ENCODE results near the gene AOPEP. TPM values are rescaled to one million over a fixed set of nuclear protein-coding genes. Genes with fewer than 3 reads are reported as not detected.

The AOPEP gene
- total RNA-seq, 1 donor from 2014 or later, result 16.6 TPM

DNA sequence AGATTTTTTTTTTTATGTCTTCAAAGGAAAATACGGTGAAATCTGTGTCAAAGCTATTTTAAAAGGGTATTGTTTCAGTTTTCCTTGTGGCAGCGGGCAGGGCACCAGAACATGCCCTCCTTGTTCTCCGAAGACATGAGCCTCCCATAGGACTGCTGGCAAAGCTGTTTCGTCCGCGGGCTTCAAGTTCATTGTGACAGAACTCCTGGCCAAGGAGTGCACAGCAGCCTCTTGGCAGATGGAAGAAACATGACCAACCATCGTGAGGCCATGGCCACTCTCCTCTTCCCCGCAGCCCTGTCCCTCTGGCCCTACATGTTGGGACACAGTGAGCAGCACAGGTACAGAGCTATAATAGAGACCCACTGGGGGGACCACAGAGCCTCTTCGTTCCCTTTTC is 99.5 kb downstream of the AOPEP start:
- no peaks in the 10 kb centered on the region for H3K27me3 ChIP-seq
- H4K20me1 ChIP-seq (ENCODE audit: low read depth), result no peaks in the 10 kb centered on the region
- H3K4me3 ChIP-seq, result no peak overlapping the region
- peak overlapping the region; percentile 64 for H3K4me2 ChIP-seq
- Mint-ChIP-seq H3K27ac (no peak overlapping the region), H3K4me1 (peaks cover 65% of the 10 kb centered on the region), H3K27me3 (ENCODE audit: insufficient read depth, low read depth) (peaks cover 7% of the 10 kb centered on the region), H3K9me3 (peaks cover 10% of the 10 kb centered on the region), H3K36me3 (peaks cover 18% of the 10 kb centered on the region), H3K4me3 (no peak overlapping the region)
- H2AFZ ChIP-seq (replicated peaks), result no peak overlapping the region
- no peak for TF ChIP-seq EZH2 (IDR thresholded peaks at IDR 0.05)
- TF ChIP-seq, protein P1, sequence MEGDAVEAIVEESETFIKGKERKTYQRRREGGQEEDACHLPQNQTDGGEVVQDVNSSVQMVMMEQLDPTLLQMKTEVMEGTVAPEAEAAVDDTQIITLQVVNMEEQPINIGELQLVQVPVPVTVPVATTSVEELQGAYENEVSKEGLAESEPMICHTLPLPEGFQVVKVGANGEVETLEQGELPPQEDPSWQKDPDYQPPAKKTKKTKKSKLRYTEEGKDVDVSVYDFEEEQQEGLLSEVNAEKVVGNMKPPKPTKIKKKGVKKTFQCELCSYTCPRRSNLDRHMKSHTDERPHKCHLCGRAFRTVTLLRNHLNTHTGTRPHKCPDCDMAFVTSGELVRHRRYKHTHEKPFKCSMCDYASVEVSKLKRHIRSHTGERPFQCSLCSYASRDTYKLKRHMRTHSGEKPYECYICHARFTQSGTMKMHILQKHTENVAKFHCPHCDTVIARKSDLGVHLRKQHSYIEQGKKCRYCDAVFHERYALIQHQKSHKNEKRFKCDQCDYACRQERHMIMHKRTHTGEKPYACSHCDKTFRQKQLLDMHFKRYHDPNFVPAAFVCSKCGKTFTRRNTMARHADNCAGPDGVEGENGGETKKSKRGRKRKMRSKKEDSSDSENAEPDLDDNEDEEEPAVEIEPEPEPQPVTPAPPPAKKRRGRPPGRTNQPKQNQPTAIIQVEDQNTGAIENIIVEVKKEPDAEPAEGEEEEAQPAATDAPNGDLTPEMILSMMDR (IDR thresholded peaks at IDR 0.05), result no peak
- no peak for TF ChIP-seq EZH2phosphoT487 (IDR thresholded peaks at IDR 0.05)
- no peak overlapping the region for H3K9ac ChIP-seq
- no peaks in the 10 kb centered on the region for H3K79me2 ChIP-seq (ENCODE audit: low read depth)
- no peak for DNase-seq (ENCODE audit: low spot score)
- H3K9me3 ChIP-seq (ENCODE audit: low read depth), result no peaks in the 10 kb centered on the region
- no peak overlapping the region for H3K27ac ChIP-seq
- peaks cover 2% of the 10 kb centered on the region for H3K36me3 ChIP-seq
- H3F3A ChIP-seq (ENCODE audit: low read depth), result peaks cover 37% of the 10 kb centered on the region
- H3K4me1 ChIP-seq, result peaks cover 50% of the 10 kb centered on the region

DNA sequence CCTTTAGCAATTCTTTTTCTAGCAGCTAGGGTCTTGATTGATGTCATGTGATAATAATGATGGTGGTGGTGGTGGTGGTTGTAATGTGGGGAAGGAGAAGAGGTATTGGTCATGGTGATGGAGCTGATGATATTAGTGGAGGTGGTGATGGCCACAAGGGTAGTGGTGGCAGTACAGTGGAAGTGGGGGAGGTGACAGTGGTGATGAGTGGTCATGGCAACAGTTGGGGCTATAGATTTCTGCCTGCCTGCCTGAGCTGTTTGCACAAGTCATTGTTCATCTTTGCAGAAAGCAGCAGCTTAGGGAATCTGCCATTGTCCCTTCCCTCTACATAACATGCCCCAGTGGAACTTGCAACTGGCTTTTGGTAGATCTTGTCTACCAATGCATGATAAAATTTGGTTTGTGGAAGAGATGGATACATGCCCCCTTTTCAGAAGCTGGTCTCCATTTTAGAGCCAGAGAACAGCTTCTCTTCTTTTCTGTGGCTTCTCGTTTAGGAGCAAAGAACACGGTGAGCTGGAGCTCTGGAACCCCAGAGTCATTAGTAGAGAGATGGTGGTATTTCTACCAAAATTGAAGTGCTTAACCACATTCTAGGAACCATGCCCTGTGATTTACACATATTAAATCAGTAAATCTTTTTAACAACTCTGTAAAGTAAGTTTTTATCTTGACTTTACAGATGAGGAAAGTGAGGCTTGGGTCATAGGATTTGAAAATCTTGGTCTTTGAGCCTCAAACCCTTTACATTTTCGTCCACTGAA is 100.3 kb downstream of the AOPEP start:
- Histone ChIP-seq H4K20me1 (ENCODE audit: low read depth) (no peaks in the 10 kb centered on the region), H3K36me3 (peaks cover 3% of the 10 kb centered on the region), H3F3A (ENCODE audit: low read depth) (peaks cover 31% of the 10 kb centered on the region), H3K4me3 (no peak overlapping the region), H3K27me3 (no peaks in the 10 kb centered on the region), H3K79me2 (ENCODE audit: low read depth) (no peaks in the 10 kb centered on the region), H3K9me3 (ENCODE audit: low read depth) (no peaks in the 10 kb centered on the region), H3K4me1 (peaks cover 42% of the 10 kb centered on the region), H2AFZ (replicated peaks) (no peak overlapping the region), H3K27ac (no peak overlapping the region), H3K9ac (no peak overlapping the region), H3K4me2 (no peak overlapping the region)
- no peak for TF ChIP-seq EZH2 (IDR thresholded peaks at IDR 0.05)
- TF ChIP-seq, protein P1 (IDR thresholded peaks at IDR 0.05), result no peak
- no peak for TF ChIP-seq EZH2phosphoT487 (IDR thresholded peaks at IDR 0.05)
- Mint-ChIP-seq H3K4me1 (peaks cover 57% of the 10 kb centered on the region), H3K4me3 (no peak overlapping the region), H3K36me3 (peaks cover 21% of the 10 kb centered on the region), H3K27me3 (ENCODE audit: insufficient read depth, low read depth) (peaks cover 7% of the 10 kb centered on the region), H3K9me3 (peaks cover 14% of the 10 kb centered on the region), H3K27ac (no peak overlapping the region)
- DNase-seq (ENCODE audit: low spot score), result peak; percentile 26

DNA sequence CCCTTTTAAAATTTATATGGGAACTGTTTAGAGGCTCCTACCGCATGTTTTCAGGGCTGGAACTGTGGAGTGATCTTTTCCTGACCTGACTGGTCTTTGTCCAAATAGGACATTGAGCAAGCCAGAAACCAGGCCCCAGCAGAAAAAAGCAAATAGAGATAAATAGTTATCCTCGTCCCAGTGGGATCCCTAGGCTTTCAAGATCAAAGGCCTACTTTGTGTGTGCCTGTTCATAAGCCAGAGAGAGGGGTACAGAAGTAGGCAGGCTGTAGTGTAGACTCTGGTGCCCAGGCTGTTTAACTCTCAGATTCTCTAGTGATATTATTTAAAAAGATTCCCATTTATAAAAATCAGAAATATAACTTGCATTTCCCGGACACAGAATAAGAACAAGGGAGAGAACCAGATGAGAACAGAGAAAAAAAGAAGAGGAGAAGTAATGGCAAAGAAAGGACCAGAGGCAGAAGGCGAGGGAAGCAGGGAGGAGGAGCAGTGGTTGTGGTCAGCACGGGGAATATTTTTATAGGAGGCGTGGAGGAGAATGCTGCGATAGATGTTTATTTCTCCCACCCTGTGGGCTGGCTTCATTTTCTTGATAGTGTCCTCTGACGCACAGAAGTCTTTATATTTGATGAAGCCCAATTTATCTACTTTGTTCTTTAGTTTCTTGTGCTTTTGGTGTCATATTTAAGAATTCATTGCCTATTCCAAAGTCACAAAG is 101.2 kb downstream of the AOPEP start:
- peak overlapping the region; percentile 4 for H3K27ac Mint-ChIP-seq
- peaks cover 48% of the 10 kb centered on the region for H3K4me1 Mint-ChIP-seq
- Histone ChIP-seq H3K9me3 (ENCODE audit: low read depth) (no peaks in the 10 kb centered on the region), H3K79me2 (ENCODE audit: low read depth) (no peaks in the 10 kb centered on the region), H4K20me1 (ENCODE audit: low read depth) (no peaks in the 10 kb centered on the region), H3K9ac (no peak overlapping the region), H3K27ac (no peak overlapping the region), H3K27me3 (no peaks in the 10 kb centered on the region), H3K4me2 (no peak overlapping the region), H3K4me3 (no peak overlapping the region), H3K4me1 (peaks cover 33% of the 10 kb centered on the region), H3K36me3 (peaks cover 3% of the 10 kb centered on the region), H2AFZ (replicated peaks) (no peak overlapping the region), H3F3A (ENCODE audit: low read depth) (peaks cover 22% of the 10 kb centered on the region)
- no peak for DNase-seq (ENCODE audit: low spot score)
- H3K27me3 Mint-ChIP-seq (ENCODE audit: insufficient read depth, low read depth), result peaks cover 5% of the 10 kb centered on the region
- H3K36me3 Mint-ChIP-seq, result peaks cover 21% of the 10 kb centered on the region
- no peak overlapping the region for H3K4me3 Mint-ChIP-seq
- no peak for TF ChIP-seq EZH2 (IDR thresholded peaks at IDR 0.05)
- TF ChIP-seq, protein P1 (IDR thresholded peaks at IDR 0.05), result no peak
- H3K9me3 Mint-ChIP-seq, result peaks cover 15% of the 10 kb centered on the region
